ENCODE results near the gene CDC7.
"Not testable (repeated sequence)": the region's sequence is repeated elsewhere in the genome, so short reads cannot be mapped to it uniquely, and the experiment has no call there.

- not testable (repeated sequence) for TF ChIP-seq JUN (IDR thresholded peaks at IDR 0.05); POLR2A (IDR thresholded peaks at IDR 0.05; ENCODE audit: low read length)
Measured at GRCh38 chr1:91516605-91517004, 16.0 kb downstream of the CDC7 start.

Data from A549 (cell line).